IPS DF 19.7 (cell line): Measurements from ENCODE around the gene DGCR8.

ENCODE experiments used
- DNase-seq: peaks from one replicate; pipeline ENCODE4 v3.0.0-alpha.2; 2013; ENCODE audit warnings: low read depth, low spot score

Gene DGCR8

DNA sequence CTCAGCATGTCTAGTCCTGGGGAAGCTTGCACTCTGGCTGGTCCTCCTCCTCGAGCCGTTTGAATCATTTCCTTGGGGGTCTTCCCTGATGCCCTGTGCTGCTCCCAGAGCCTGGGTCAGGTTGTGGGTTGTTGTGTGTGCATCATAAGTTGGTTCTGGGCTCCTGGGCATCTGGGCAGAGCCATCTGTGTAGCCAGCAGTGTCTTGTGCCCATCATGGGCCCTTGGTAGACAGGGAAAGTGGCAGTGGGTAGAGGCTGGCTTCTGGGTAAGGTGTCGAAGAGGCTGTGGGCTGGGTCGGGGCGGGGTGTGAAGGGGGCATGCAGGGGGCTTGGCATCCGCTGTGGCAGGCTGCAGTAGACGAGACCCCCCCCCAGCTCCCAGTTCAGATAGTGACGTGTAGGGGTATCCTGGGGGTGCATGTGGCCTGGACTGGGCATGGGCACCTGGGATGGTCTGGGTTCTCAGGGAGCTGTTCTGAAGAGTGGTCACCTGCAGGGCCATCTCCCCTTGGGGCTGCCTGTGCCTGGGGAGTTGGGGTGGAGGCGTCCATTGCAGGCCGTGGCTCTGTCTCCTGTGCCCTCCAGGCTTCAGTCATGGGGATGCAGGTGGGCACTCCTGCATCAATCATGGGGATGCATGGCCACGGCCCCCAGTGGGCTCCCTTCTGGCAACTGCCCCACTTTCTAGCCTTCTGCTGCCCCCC lies 44.2 kb downstream of the DGCR8 start:
- no peak for DNase-seq

DNA sequence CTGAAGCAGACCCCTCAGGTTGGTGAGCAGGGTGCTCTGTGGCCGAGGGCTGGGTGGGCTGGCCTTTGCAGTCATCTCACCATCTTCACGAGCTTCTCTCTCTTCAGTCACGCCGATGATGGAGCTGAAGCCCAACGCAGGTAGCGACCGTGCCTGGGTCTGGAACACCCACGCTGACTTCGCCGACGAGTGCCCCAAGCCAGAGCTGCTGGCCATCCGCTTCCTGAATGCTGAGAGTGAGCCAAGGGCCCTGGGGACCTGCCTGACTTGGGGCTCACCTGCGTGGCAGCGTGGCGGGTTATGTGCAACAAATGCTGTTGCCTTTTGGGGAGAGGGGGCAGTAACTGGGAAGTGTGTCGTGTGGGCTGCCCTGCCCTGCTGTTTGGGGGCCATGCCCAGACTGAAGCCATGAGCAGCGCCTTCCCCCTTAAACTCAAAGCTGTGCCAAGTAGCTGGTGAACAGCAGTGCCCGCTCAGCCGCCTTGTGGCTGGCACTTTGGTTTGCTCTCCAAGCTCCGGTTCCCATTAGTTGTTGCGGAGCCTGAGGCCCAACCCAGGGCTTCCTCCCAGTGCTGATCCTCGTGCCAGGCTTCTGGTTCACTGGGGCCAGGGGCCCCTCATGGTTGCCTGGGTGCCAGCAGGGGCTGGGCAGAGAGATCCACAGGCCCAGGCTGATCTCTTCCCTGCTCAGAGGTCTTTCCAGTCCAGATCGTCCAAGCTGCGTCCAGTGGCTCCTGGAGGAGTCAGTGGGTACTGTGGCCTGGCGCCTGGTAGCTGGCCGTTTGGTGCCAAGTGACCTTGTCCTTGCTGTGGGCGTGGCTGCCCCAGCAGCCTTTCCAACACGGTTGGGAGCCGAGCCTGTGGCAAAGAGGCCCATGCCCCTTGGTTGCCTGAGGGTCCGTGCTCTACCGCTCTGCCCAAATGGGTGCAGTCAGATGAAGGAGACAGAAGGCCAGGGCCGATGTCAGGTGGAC lies 45.4 kb downstream of the DGCR8 start:
- DNase-seq, result no peak

DNA sequence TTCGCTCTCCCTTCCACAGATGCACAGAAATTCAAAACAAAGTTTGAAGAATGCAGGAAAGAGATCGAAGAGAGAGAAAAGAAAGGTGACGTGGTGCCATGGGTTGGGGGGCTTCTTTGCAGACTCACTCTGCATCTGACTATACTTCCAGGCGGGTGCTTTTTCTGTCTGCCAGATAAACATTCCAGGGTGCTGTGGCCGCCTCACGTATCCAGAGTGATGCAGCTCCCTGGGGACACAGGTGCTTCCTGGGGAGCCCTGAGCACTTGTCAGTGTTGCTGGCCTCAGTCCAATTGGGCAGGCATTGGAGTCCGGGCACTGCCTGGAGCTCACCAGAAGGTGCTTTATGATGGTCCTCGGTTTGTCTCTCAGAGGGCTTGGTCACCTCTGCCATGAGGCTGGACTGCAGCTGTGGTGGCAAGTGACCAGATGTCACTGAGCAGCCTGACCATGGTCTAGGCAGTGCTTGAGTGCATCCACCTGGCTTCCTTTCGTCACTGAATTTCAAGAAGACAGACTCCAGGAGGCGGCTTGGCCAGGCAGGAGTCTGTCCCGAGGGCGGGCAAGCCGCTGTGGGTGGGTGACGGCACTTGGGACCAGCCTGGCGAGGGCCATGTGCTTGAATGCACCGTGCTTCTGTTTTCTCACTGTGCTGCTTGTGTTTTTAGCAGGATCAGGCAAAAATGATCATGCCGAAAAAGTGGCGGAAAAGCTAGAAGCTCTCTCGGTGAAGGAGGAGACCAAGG lies 46.4 kb downstream of the DGCR8 start:
- no peak for DNase-seq

DNA sequence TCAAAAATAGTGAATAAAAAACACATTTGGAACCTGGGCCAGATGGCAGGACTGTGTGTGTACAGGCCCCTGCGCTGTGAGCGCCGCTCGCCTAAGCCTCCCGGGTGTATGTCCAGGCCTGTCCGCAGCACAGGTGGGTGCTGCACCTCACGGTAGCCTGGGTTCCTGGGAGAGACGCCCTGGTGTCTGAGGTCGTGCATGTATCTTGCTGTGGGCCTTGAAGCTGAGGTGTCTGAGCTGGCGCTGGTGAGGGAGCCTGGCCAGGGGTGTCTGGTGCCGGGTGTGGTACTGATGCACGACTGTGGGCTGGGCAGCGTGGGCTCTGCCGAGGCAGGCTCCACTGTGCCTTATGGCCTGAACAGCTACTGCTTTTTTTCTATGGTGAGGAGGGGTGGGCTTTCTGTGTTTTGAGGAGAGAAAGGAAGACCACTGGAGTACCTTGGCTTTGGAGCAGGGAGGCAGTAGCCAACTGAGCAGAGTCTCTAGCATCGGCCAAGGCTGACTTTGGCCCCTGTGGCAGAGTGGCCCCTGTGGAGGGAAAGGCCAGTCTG lies 47.4 kb downstream of the DGCR8 start:
- DNase-seq, result no peak

DNA sequence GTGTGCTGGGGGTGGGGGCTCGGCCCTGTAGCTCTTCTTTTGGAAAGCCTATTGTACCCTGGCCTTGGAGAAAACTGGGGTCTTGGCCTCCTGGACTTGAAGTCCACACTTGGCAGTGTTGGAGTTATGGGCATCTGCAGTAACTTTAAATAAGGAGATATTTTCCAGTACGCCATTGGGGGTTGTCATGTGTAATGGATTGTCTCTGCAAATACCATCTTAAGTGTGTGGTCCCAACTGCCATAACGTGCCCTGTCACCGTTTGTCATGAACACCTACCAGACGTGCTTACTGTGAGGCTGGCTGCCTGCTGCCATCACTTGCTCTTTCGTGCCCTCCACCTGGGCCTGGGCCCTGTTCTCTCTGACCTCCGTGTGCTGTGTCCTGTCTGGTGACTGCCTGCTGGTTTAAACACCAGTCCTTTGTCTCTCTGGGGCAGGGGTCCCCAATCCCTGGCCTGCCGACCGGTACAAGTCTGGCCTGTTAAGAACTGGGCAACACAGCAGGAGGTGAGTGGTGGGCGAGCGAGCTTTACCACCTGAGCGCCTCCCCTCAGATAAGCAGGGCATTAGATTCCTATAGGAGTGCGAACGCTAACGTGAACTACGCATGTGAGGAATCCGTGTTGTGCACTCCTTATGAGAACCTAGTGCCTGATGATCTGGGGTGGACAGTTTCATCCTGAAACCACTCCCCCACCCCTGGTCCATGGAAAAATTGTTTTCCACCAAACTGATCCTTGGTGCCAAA lies 48.0 kb downstream of the DGCR8 start:
- DNase-seq, result no peak

DNA sequence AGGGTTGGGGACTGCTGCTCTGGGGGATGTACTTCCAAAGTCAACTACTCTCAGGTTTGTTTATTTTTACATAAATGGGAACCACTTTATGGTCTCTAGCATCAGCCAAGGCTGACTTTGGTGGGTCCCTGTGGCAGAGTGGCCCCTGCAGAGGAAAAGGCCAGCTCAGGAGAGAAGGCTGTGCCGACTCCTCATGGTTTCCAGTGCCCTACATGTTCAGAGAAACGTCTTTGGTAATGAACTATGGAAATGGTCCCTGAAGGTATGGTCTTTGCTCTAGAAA lies 48.5 kb downstream of the DGCR8 start:
- DNase-seq, result no peak

DNA sequence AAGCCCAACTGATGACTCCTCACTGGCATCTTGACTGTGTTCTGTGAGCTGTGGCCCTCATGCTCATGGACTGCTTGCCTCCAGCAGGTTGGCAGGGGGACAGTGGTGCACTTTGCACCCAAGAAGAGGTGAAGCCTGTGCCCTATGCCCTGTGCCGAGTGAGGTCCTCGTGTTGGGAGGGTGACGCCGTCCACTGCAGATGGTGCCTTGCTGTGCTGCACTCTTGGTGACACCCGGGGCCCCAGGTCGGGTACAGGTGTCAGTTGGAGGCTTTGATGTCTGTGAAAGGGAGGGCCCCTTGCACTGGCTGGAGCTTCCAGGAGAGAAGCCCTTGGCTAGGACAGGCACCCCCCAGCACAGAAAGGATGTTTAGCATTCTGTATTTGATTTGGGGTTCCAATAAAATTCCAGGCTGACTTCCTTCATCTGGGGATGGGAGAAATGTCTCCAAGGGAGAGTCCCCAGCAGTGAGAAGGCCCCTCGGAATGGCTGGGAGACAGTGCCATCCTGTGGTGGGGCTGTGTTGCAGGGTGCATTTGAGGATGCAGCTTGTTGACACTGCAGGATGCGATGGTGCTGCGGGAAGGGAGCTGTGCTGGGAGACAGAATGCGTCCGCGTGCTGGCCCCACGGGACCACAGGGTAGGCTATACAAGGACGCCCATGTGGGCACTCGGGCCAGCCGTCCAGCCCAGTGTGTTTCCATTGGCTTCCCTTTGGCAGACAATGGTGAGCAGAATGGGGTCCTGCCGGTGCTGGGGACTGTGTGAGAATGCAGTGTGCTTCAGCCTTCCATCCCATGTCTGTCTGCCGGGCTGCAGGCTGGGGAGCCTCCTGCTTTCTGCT lies 49.1 kb downstream of the DGCR8 start:
- DNase-seq, result no peak

DNA sequence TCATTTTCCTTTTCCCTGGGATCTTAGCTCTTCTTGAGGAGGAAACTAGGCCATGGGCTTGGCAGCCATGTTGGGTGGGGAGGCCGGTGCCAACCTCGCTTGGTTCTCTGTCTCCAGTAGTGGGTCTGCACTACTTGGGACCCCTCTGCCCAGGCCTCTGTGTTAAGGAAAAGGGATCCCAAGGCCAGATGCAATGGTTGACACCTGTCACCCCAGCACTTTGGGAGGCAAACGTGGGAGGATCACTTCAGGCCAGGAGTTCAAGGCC lies 49.6 kb downstream of the DGCR8 start:
- no peak for DNase-seq

DNA sequence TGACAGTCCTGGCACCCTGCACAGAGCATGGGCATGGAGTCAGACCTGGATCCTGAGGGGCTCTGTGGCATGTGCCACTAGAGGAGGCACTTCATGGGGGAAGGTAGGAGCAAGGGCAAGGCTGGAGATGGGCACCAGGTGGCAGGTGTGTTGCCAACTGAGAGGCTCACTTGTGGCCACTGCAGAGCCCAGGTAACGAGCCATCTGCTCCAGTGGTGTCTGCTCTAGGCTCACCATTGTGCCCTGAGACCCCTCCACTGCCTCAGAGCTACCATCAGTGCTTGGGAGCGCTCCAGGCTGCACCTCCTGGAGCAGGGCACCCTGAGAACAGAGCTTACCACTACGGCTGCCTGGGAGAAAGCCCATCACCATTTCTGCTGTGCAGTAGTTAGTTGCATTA lies 50.3 kb downstream of the DGCR8 start:
- DNase-seq, result no peak

DNA sequence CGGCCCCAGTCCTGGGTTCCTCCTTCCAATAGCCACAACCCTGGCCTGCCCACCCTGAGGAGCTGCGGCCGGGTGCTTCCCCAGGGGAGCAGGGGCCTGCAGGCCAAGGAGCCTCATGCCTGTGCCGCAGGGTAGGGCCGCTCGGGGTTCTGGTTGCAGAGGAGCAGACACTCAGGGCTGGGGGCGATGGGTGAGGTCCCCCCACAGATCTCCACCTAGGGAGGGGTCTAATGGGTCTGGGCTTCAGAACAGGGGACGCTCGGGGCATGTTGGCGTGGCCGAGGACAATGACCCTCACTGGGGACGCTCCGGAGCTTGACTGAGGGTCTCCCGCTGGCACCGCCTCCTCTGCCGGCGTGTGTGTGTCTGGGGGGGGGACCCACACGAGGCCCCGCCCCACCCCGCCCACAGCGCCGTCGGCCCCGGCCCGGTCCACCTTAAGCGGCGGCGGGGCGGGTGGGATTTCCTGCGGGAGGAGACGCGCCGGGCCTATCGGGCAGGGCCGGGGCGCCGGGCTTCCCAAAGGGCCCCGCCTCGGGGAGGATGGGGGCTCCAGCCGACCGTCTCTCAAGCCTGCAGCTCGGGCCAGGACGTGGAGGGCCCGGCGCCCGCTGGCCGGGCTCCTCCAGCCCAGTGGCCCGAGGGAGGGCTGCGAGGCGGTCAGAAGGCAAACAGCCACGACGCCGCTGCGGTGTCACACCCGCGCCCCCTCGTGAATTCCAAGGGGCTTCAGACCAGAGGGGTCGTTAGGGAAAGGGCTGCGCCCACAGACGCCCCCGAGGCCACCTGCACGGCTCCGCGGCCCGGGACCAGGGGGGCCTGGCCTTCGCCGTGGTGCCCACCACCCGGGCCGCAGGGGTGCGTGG lies 50.9 kb downstream of the DGCR8 start:
- DNase-seq, result no peak

DNA sequence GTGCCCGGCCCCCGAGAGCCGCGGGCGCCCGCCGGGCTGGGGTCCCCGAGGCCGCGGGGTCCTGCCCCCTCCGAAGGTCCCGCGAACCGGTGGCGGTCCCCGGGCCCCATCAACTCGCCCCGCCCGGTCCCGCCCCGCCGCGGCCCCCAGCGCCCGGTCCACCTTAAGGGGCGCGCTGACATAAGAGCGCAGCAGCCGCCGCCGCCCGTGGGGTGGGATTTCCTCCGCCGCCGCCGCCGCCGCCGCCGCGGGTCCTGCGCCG lies 51.5 kb downstream of the DGCR8 start, which contains the start of gene ZDHHC8:
Gene ZDHHC8 (plus strand): TSS at position 208 of the 262 bp plus-strand sequence. CDS start 144 bp downstream, outside the sequence.
- DNase-seq, result no peak

DNA sequence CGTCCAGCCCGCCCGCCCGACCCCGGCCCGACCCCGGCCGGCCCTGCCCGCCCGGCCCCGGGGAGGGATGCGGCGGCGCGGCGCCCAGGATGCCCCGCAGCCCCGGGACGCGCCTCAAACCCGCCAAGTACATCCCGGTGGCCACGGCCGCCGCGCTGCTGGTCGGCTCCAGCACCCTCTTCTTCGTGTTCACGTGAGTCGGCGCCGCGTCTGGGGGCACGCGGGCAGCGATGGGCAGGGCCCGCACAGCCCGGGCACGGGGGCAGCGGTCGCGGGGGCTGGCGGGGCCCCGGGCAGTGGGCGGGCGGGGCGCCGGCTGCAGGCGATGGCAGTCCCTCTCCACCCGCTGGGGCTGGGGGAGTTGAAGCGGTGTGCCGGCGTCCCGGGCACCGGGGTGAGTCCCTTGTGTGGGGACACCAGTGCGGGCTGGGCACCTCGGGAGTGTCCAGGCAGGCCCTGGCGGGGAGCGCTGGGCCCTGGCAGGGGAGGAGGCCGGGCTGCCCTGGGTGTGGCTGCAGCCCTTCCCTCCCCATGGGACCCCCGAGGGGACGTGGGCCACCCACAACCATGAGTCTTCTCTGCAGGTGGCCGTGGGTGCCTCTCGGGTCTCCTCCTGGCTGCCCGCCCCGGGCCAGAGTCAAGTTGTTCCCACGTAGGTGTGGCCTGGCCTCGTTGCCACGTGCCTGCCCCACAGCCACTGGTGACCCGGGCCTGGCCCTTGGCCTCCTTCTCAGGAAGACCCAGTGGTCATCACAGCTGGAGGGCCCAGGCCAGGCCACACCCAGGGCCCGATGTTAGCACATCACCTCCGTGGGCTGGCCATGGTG lies 52.0 kb downstream of the DGCR8 start:
- no peak for DNase-seq

DNA sequence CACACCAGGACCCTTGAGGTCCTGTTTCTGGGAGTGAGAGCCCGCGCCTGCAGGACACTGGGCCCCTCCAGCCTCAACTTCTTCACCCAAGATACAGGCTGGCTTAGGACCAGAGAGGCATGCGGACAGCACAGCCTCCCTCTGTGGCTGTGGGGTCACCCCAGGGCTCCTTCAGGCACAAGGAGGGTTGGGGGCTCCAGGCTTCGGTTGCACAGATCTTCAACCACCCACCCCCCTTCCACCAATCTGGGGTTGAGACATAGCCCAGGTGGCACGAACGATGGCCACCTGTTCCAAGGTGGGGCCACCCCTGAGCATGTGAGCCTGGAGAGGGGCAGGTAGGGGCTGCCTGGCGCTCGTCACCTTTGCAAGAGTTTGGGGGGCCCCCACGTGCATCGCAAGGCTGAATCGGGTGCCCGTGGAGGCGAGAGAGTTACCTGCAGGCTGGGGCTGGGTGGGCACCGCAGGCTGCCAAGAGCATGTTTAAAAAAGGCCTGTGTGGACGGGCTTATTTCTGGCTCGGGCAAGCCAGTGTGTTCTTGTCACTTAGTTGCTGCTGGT lies 52.7 kb downstream of the DGCR8 start:
- no peak for DNase-seq

DNA sequence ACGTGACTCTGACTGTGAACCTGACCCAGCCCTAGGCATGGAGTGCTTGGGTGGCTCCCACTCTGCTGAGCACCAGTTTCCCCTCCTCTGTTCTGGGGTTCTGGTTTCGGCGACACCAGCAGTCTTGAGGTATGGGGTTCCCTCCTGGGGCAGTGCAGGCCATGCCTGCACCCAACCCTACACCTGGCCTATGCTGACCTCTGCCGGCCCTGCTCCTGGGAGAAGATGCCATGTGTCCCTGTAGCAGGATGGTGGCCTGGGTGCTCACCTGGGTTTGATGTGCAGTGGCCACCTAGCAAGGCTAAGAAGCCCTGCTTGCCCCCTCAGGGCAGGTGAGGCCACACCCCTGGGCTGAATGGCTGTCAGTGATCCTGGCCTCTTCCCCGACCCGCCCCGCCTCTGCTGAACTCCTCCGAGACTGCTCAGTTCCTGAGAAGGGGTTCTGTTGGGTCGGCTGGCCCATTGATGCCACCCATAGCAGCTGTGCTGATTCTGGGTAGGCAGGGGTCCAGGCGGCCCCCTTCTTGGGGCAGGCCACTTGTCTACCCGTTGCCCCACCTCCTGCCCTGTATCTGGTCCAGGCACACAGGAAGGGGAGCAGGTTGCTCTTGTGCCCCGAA lies 54.0 kb downstream of the DGCR8 start:
- no peak for DNase-seq

DNA sequence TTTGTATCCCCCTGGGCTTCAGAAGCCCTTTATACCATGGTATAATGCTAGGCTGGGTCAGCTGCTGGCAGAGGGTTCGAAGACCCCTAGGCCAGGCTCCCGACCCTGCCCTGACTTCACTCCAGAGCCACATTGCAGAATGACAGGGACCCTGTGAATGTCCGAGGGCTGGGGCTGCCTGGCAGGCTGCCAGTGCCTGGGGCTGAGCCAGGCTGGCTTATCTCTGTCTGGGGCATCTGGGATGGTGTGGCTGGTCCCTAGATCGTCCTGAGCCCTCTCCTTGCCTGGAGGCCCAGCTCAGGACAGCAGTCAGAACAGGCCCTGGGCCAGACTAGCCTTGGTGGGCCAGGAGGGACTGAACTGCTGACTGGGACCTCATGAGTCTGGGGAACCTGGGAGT lies 55.2 kb downstream of the DGCR8 start:
- DNase-seq, result no peak

DNA sequence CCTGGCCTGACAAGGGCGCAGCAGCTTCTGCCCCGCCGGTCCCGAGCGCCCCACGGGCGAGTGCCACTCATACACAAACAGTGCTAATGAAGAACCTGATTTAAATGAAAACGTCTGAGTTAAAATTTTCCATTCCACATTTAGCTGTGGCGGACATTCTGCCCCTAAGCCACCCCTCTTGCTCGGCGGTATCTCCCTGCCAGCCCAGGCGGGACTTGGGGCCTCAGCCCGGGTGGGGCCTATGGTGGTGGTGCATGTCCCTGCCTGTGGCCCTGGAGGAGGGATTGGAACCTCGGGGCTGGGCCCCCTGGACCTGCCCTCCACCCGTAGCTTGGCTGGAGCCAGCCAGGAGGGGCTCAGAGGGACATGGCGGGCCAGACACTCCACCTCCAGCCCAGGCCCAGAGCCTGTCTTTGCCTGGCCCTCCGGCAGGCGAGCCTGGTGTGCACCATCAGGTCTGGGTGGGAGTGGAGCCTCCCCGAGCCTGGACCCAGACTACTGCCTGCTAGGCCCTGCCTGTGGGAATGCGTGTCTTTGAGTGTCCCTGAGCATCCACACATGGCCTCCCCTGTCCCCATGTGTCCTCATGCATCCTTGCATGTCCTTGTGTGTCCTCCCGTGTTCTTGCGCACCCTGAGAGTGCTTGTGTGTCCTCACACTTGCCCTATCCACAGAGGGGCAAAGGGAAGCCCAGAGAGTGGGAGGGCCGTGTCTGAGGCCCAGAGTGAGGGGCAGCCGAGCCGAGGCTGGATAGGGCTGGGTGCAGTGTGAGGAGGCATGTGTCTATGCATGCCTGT lies 56.0 kb downstream of the DGCR8 start:
- no peak for DNase-seq

DNA sequence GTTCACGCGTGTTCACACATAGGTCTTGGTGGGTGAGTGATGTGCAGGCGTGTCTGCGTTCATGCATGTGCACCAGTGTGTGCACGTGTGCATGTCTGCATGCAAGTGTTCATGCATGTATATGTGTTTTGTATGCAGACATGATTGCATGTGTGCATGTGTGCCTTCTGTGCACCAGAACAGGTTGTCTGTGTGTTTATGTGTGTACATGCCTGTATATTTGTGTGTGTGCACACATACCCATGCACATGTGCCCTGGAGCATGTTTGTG lies 56.5 kb downstream of the DGCR8 start:
- no peak for DNase-seq

DNA sequence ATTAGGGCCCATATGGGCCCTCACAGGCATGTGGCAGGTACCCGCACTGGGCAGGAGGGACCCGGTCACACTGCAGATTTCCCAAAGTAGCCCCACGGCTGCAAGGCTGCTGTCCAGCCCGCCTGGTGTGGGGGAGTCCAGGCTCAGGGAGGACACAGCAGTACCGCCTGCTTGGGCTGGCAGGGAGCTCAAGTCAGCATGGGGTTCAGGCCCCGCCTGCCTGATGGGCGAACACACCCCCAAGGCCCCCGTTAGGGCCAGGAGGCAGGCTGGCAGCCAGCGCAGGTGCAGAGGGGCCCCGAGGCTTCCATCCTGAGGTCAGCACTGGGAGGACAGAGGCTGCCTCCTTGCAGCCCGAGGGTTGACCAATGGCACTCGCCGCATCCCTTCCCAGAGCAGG lies 57.1 kb downstream of the DGCR8 start:
- DNase-seq, result no peak
